ENCODE data around the gene THOC5.
"Not testable (repeated sequence)": the region's sequence is repeated elsewhere in the genome, so short reads cannot be mapped to it uniquely, and the experiment has no call there.

Gene THOC5

GRCh38 chr22:29559853-29560252 is 6.3 kb upstream of the THOC5 start:
- DNase-seq, result no peak

DNA sequence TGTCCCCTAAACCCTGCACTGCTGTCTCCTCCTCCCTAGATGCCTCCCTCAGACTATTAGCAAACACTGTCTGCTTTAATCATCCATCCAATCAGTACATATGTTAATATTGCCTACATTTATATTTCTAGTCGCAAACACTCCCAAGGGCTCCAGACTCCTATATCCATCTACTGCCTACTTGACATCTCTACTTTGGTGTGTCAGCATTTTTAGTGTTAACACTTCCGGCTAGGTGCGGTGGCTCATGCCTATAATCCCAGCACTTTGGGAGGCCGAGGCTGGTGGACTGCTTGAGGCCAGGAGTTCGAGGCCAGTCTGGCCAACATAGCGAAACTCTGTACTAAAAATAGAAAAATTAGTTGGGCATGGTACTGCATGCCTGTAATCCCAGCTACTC is 5.5 kb upstream of the THOC5 start:
- no peak for DNase-seq

DNA sequence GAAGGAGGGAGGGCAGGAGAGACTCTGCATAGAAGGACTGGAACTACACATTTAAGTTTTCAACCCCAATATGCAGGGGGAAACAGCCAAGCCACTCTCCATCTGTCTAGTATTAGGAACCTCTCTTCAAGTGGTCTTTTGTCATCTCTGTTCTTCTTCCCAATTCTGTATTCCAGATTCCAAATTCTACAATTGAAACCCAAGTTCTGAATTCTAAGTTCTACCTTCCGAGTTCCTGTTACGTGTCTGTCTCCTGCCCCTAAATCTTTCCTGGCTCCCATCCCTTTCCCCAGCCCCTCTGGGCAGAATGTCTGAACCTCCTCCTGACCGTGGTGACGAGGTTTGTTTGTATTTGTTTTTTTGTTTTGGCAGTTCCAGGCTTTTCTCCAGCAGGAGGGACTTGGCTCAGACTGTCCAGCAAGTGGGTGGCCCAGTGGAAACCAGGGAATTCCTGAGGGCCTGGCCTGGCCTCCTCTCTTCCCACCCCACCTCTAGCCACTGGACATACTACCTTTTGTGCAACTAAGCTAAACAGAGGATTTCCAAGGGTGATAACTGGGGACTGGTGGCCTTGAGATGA is 1.6 kb upstream of the THOC5 start:
- DNase-seq, result no peak

DNA sequence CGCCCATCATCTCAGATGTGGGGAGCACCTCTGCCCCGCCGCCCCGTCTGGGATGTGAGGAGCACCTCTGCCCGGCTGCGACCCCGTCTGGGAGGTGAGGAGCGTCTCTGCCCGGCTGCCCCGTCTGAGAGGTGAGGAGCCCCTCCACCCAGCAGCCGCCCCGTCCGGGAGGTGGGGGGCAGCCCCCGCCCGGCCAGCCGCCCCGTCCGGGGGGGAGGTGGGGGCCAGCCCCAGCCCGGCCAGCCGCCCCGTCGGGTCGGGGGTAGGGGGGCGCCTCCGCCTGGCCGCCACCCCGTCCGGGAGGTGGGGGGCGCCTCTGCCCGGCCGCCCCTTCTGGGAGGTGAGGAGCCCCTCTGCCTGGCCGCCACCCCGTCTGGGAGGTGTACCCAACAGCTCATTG is 1.2 kb downstream of the THOC5 start:
- not testable (repeated sequence) for DNase-seq

DNA sequence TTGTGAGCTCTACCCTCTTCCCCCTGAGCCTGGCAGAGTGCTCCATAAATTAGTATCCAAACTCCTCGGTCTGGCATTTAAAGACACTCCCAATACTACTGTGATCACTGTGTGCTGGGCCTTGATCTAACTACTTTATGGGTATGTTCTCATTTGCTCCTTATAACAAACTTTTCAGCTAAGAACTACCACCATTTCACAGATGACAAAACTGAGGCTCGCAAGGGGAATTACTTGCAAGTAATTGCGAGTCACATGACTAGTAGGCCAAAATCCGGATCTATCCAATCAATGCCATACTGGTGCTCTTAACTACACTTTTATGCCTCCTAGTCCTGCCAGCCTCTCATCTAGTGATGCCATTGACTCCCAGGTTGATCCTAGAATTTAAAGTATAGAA is 3.6 kb downstream of the THOC5 start:
- DNase-seq, result no peak

DNA sequence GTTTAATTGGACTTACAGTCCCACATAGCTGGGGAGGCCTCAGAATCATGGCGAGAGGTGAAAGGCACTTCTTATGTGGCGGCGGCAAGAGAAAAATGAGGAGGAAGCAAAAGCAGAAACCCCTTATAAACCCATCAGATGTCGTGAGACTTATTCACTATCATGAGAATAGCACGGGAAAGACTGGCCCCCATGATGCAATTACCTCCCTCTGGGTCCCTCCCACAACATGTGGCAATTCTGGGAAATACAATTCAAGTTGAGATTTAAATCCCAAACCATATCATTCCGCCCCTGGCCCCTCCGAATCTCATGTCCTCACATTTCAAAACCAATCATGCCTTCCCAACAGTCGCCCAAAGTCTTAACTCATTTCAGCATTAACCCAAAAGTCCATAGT is 8.5 kb downstream of the THOC5 start:
- not testable (repeated sequence) for DNase-seq

DNA sequence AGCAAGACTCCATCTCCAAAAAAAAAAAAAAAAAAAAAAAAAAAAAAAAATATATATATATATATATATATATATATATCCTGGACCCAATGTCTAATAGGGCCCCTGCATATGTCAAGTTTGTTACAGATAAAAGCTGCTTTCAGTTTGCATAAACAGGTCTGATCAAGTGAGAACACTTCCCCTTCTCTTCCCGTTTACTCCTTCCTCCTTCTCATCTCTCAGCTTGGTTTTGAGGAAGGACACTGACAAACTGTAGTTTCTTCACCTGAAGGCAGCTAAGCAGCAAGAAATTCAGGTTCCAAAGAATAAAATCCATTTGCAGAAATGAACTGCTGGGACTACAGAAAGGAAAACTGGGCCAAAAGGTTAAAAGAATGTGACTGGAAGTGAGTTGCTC is 11.7 kb downstream of the THOC5 start:
- no peak for DNase-seq

GRCh38 chr22:29539105-29539504 is 14.5 kb downstream of the THOC5 start:
- DNase-seq, result no peak

- no peak for DNase-seq
Observed at GRCh38 chr22:29536411-29536810, 17.1 kb downstream of the THOC5 start.

- no peak for DNase-seq
Observed at GRCh38 chr22:29531419-29531818, 22.1 kb downstream of the THOC5 start.

DNA sequence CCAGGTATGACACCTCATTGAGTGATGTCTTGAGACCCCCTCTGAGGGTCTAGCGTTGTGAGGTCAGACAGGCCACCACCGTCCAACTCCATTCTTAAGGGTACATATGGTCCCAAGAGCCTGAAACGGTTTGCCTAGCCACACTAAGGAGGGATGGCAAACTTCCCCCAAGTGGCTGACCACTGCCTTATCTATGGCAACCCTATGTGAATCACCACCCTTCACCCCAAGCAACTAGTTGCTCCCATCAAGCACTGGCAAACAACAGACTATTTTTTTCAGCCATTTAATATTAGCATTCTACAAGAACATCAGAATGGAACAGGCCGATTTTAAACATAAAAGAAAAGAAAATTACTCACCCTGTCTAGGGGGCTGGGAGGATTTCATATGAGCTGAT is 22.8 kb downstream of the THOC5 start:
- DNase-seq, result no peak

DNA sequence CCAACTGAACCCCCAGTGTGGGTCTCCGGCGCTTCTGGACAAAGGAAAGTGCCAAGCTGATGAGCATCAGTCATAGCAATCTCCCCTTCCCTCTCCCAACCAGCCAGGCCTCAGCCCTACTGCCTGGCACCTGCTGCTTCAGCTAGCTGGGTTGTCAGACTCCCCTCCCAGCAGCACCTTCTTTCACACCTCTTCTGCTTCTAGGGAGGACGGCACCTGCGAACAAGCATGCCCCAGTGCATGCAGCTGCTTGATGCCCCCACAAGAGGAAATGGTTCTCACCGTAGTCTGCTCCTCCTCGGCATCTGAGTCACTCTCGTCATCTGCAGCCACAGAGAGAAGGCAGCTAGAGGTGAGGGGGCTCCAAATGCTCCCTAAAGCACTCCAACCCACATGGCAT is 25.4 kb downstream of the THOC5 start:
- no peak for DNase-seq

DNA sequence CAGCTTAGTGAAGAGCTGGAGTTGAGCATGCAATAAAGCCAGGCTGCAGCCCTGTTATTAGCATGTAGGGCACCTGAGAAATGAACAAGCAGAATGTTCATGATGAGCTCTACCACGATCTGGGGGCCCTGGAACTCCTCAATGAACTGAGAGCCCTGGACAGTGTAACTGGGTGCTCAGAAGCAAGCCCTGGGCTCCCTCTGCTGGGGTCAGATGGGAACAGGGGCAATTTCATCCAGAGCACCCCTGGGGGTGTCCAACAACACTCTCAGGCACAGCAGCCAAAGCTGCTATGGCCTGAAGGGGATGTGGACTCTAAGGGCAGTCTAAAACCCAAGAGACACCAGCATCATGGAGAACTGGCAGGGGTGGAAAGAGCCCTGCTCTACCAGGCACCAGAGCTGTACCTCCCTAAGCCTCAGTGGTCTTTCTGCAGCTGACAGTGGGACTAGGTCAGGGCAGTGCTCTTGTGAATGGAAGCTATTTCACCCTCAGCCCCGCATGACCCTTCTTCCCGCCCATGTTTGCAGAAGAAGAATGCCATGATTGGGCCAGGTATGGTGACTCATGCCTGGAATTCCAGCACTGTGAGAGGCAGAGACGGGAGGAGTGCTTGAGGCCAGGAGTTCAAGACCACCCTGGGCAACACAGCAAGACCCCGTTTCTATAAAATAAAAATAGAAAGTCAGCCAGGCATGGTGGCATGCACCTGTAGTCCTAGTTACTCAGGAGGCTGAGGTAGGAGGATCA is 28.9 kb downstream of the THOC5 start:
- peak; percentile 15 for DNase-seq

DNA sequence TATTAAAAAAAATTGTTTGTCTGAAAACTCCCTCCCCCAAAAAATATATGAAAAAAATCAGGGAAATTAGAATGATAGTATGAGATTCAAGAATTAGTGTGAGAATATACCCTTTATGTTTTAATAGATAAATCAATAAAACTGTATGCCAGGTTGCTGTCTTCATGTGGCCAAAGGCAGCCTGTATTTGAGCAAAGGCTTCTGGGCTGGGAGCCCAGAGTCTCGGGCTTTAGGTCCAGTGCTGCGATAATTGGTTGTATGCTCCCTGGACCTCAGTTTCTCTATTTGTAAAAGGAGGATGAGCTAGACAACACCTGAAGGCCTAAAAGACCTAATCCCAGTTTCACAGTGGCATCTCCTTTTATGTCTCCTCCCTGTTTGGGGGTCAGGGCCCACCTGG is 29.8 kb downstream of the THOC5 start:
- DNase-seq, result no peak

DNA sequence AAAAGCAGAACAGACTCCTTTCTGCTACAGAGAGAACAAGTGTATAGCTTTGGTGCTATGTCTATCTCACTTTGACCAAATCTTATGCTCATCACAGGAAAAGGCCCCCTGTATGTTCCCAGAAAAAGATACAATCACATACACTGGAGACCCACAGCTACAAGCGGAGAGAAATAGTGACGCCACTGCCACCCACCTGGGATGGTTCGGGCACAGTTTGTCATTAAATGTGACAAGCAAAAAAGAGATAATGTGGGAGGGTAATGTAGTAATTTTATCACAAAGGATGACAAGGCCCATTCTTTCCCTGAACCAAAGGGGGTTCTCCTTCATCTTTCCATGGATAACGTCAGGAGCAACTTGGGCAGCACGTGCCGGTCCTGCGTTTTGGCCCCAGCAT is 32.0 kb downstream of the THOC5 start:
- DNase-seq, result no peak

DNA sequence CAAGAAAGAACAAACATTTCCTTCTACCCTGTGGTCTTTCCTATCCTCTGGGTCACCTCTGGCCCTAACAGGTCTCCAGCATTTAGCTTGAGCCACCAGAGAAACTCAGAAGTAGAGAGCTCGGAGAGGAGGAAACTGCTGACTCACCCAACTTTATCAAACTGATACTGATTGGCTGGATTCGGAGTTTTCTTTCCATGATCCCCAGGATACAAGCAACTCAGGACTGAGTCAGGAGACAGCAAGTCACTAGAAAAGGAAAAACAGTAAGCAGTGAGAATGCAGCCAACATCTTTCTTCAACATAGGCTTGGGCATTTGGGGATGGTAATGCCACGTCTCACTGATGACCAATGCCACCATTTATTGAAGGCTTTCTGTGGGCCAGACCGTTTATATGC is 32.7 kb downstream of the THOC5 start:
- DNase-seq, result peak; percentile 24

DNA sequence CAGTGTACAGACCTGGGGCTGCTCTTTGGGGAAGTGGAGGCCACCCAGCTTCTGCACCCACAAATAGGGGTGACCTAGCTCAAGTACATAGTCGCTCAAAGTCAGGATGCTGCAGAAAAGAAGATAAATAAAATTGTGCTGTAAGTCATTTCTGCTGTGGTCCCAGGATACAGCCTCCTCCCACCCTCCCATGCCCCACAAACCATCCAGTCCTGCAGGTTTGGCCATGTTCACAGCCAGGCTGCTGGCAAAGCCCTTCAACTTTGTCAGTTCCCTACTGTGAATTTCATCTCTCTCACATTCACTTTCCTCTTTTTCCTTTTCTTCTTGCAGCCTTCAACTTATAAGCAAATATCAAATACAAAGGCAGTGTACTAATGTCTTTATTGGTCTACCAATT is 33.6 kb downstream of the THOC5 start:
- DNase-seq, result no peak

DNA sequence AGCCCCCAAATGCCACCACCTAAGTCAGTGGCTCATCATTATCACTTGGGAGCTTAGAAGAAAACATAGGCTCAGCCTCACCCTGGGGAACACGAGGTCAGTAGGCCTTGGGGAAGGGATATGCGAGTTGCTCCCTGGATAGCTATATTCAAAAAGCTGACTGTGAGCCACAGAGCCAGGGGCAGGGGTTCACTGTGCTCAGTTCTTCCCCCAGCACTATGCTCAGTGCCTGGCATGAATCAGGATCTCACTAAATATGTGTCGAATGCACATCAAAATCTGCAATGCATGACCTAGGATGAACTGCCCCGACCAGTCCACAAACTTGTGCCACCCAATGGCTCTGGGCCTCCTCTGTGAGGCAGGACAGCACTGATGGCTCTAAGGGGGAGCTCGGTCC is 35.1 kb downstream of the THOC5 start:
- no peak for DNase-seq

GRCh38 chr22:29517215-29517908 is 36.2 kb downstream of the THOC5 start:
- DNase-seq, result no peak

GRCh38 chr22:29512031-29512430 is 41.5 kb downstream of the THOC5 start:
- DNase-seq, result no peak

- DNase-seq, result no peak
Observed at GRCh38 chr22:29511126-29511862, 42.3 kb downstream of the THOC5 start.

DNA sequence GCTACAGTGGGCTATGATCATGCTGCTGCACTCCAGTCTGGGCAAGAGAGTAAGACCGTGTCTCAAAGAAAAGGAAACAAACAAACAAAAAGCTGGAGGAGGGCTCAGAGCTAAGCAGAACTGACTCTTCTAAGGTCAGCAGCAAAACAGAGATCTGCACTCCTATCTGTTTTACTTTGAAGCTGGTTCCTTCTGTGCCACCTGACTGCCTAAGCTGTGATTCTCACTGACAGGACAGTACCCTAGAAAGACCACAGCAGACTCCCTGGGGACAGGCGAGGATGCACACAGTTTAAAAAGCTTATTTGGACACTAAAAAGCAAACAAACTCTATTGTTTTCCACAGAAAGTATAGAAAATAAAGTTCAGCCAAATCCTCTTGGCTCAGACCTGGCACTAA is 43.0 kb downstream of the THOC5 start:
- no peak for DNase-seq

GRCh38 chr22:29509815-29510214 is 43.7 kb downstream of the THOC5 start:
- DNase-seq, result no peak

Measured in fibroblast of skin of abdomen (primary cell).